CD4-positive, alpha-beta T cell treated with Interleukin-10 for 1 hour (primary cell): ENCODE measurements around the gene PRKG1.
"Not testable (repeated sequence)": the region's sequence is repeated elsewhere in the genome, so short reads cannot be mapped to it uniquely, and the experiment has no call there.

Experiments used
- DNase-seq: peaks from one replicate; pipeline ENCODE4 v3.0.0-alpha.2; 2020

PRKG1 gene

GRCh38 chr10:51683031-51683691, 608.9 kb downstream of the PRKG1 start:
- DNase-seq = no peak

GRCh38 chr10:51685768-51686167, 611.5 kb downstream of the PRKG1 start:
- no peak for DNase-seq

- no peak for DNase-seq
These were observed 613.0 kb downstream of the PRKG1 start for GRCh38 chr10:51687296-51687695.

- not testable (repeated sequence) for DNase-seq
These were observed 614.5 kb downstream of the PRKG1 start for GRCh38 chr10:51688826-51689225.

GRCh38 chr10:51689536-51689935, 615.2 kb downstream of the PRKG1 start:
- DNase-seq = no peak

GRCh38 chr10:51691135-51691534, 616.8 kb downstream of the PRKG1 start:
- DNase-seq = no peak

- DNase-seq = no peak
These were observed 619.9 kb downstream of the PRKG1 start for GRCh38 chr10:51694086-51694768.

- no peak for DNase-seq
These were observed 622.0 kb downstream of the PRKG1 start for GRCh38 chr10:51696251-51696650.

GRCh38 chr10:51698473-51699063, 624.3 kb downstream of the PRKG1 start:
- no peak for DNase-seq

GRCh38 chr10:51699145-51699474, 624.8 kb downstream of the PRKG1 start:
- DNase-seq = no peak

- peak; percentile 94 for DNase-seq
These were observed 625.4 kb downstream of the PRKG1 start, which contains the start of gene CSTF2T for GRCh38 chr10:51699475-51700227. Gene CSTF2T (minus strand): TSS chr10:51699595. CDS start chr10:51699549, 46 bp downstream.

GRCh38 chr10:51700228-51700817, 626.0 kb downstream of the PRKG1 start:
- DNase-seq = peak; percentile 44

GRCh38 chr10:51705774-51706173, 631.5 kb downstream of the PRKG1 start:
- DNase-seq = no peak

- no peak for DNase-seq
These were observed 631.9 kb downstream of the PRKG1 start for GRCh38 chr10:51706225-51706624.

- DNase-seq = no peak
These were observed 633.1 kb downstream of the PRKG1 start for GRCh38 chr10:51707392-51707791.

GRCh38 chr10:51707821-51708424, 633.6 kb downstream of the PRKG1 start:
- no peak for DNase-seq

- DNase-seq = no peak
These were observed 634.3 kb downstream of the PRKG1 start for GRCh38 chr10:51708609-51709008.

- DNase-seq = no peak
These were observed 635.2 kb downstream of the PRKG1 start for GRCh38 chr10:51709324-51709972.

- DNase-seq = no peak
These were observed 637.2 kb downstream of the PRKG1 start for GRCh38 chr10:51711519-51711891.

GRCh38 chr10:51716981-51717380, 642.7 kb downstream of the PRKG1 start:
- no peak for DNase-seq

GRCh38 chr10:51718804-51719291, 644.6 kb downstream of the PRKG1 start:
- no peak for DNase-seq

GRCh38 chr10:51724038-51724437, 649.8 kb downstream of the PRKG1 start:
- no peak for DNase-seq
